ENCODE results near the gene SPSB4. TPM values are rescaled to one million over a fixed set of nuclear protein-coding genes. Genes with fewer than 3 reads are reported as not detected.

The SPSB4 gene
- total and polyA plus RNA-seq, 2 of the 8 experiments (the other 6 are each of a cell fraction or from before 2014, with no cell fraction given): 15.1 to 17.2 TPM

- Histone ChIP-seq H4K91ac (replicated peaks; ENCODE audit: insufficient read length, low read length) (no peak overlapping the region), H3K56ac (replicated peaks; ENCODE audit: insufficient read length, low read depth, low read length) (no peak overlapping the region), H3K18ac (ENCODE audit: extremely low read depth, low read length) (no peak overlapping the region), H3K9me3 (ENCODE audit: insufficient read depth in 2 of 2, low read depth in 1 of 2, low read length in 1 of 2) (peaks cover 11 to 16% of the 10 kb centered on the region in 2 experiments), H3K23me2 (ENCODE audit: low read depth, low read length) (no peaks in the 10 kb centered on the region), H2AK5ac (ENCODE audit: low read depth, low read length) (no peak overlapping the region), H3K27ac (ENCODE audit: low read depth, low read length) (no peak overlapping the region), H2BK20ac (ENCODE audit: low read length) (no peak overlapping the region), H2BK12ac (ENCODE audit: low read depth, low read length) (no peak overlapping the region), H3K27me3 (replicated peaks in 1 of 4; ENCODE audit: control insufficient read depth in 3 of 4, extremely low read depth in 1 of 4, insufficient read depth in 3 of 4, low read length in 3 of 4) (no peaks in the 10 kb centered on the region), H3K4ac (replicated peaks; ENCODE audit: insufficient read length, low read depth, low read length) (no peak overlapping the region), H3K79me1 (ENCODE audit: low read depth, low read length) (no peaks in the 10 kb centered on the region), H3K9ac (replicated peaks in 1 of 4; ENCODE audit: extremely low read depth in 1 of 4, low read depth in 3 of 4, low read length in 3 of 4) (no peak overlapping the region), H4K20me1 (replicated peaks in 1 of 2; ENCODE audit: control insufficient read depth in 1 of 2, insufficient read depth in 2 of 2, low read length in 2 of 2) (no peaks in the 10 kb centered on the region), H2AFZ (ENCODE audit: low read length) (no peak overlapping the region), H4K5ac (ENCODE audit: insufficient read length, low read depth, low read length) (no peak overlapping the region), H3K14ac (ENCODE audit: insufficient read length) (no peak overlapping the region), H2BK120ac (replicated peaks; ENCODE audit: low read depth, low read length) (no peak overlapping the region), H3K4me1 (replicated peaks in 1 of 4; ENCODE audit: control insufficient read depth in 3 of 4, insufficient read depth in 4 of 4, low read length in 3 of 4) (no peaks in the 10 kb centered on the region), H3K36me3 (ENCODE audit: control insufficient read depth in 2 of 4, insufficient read depth in 4 of 4, low read length in 3 of 4) (no peaks in the 10 kb centered on the region), H4K8ac (ENCODE audit: extremely low read depth, insufficient read depth, low read length) (no peak overlapping the region), H2BK15ac (ENCODE audit: low read length) (no peak overlapping the region), H2BK5ac (ENCODE audit: low read depth, low read length) (no peak overlapping the region), H3K4me2 (ENCODE audit: insufficient read depth in 1 of 2, low read depth in 2 of 2, low read length in 2 of 2) (no peak overlapping the region), H3K79me2 (ENCODE audit: control insufficient read depth in 1 of 2, insufficient read depth in 2 of 2, low read length in 2 of 2) (no peaks in the 10 kb centered on the region), H3K4me3 (ENCODE audit: extremely low read depth in 1 of 4, insufficient read depth in 2 of 4, low read depth in 3 of 4, low read length in 4 of 4) (no peak overlapping the region), H3K23ac (ENCODE audit: insufficient read length) (no peak overlapping the region)
- ChIA-PET POLR2A (ENCODE audit: partially characterized antibody) (interaction anchor here (1.3 kb wide), 1 partner anchor 26 kb away, joined by 3 read pairs; no protein-coding TSS in a partner anchor), CTCF (ENCODE audit: partially characterized antibody) (interaction anchor here (0.7 to 14.1 kb wide), 10 partner anchors 9 to 186 kb away, joined by 3 to 137 read pairs (median 5); partner anchors contain the start of gene SPSB4)
- DNase-seq (ENCODE audit: low read depth in 1 of 2, low spot score in 2 of 2) (no peak), FAIRE-seq (no peak)
- WGBS, 2 experiments (ENCODE audit: extremely low coverage in 1 of 2, insufficient coverage in 1 of 2, insufficient read length in 1 of 2, insufficient replicate concordance in 2 of 2, low coverage in 1 of 2, low lambda C conversion rate in 2 of 2, missing lambda C conversion rate in 1 of 2): 48% methylated on average over 2 of the region's 2 CpGs; no CpG with 5 or more reads in 1 of the 2 experiments
- TF ChIP-seq RXRA (IDR thresholded peaks at IDR 0.05; ENCODE audit: insufficient read depth, low read depth, low read length): no peak
- TF ChIP-seq CTCF (IDR thresholded peaks at IDR 0.05; ENCODE audit: control extremely low read depth in 1 of 3, insufficient read depth in 1 of 3, low read depth in 1 of 3, low read length in 3 of 3): no peak
- no peak for TF ChIP-seq KDM1A (IDR thresholded peaks at IDR 0.05; ENCODE audit: borderline replicate concordance, low read length)
Observed at GRCh38 chr3:141183606-141184005, 132.5 kb downstream of the SPSB4 start.

Data from H1 (cell line).